D341Med (cell line): Measurements from ENCODE around the gene SHOX.
"Not testable (repeated sequence)": the region's sequence is repeated elsewhere in the genome, so short reads cannot be mapped to it uniquely, and the experiment has no call there.

Source experiments
- DNase-seq: peaks from one replicate; pipeline ENCODE4 v3.0.0; 2012; ENCODE audit warnings: low spot score

SHOX gene

DNA sequence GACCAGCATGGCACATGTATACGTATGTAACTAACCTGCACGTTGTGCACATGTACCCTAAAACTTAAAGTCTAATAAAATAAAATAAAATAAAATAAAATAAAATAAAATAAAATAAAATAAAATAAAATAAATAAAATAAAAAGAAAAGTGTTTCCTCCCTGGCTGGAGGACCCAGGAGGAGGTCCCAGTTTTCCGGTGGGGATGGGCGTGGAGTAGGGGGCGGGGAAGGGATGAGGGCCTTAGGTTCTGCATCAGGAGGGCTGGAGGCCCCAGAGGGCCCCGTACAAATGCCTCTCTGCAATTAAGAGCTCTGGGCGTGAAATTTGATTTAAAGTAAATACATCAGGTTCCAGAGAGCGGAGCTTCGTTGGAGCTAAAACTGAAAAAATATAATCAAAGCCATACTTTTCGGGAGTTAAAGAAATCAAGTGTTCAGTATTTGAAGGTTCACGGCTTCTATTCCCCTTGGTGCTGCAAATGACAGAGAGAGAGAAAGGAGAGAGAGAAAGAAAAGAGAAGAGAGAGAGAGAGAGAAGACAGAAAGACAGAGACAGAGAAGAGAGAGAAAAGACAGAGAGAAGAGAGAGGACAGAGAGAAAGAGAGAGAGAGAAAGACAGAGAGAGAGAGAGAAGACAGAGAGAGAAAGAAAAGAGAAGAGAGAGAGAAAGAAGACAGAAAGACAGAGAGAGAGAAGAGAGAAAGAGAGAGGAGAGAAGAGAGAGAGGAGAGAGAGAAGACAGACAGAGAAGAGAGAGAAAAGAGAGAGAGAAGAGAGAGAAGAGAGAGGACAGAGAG, 8.7 kb upstream of the SHOX start:
- no peak for DNase-seq

DNA sequence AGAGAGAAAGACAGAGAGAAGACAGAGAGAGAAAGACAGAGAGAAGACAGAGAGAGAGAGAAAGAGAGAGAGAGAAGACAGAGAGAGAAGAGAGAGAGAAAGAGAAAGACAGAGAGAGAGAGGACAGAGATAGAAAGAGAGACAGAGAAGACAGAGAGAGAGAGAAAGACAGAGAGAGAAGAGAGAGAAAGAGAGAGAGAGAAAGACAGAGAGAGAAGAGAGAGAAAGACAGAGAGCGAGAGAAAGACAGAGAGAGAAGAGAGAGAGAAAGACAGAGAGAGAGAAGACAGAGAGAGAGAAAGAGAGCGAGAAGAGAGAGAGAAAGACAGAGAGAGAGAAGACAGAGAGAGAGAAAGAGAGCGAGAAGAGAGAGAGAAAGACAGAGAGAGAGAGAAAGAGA, 7.8 kb upstream of the SHOX start:
- not testable (repeated sequence) for DNase-seq

DNA sequence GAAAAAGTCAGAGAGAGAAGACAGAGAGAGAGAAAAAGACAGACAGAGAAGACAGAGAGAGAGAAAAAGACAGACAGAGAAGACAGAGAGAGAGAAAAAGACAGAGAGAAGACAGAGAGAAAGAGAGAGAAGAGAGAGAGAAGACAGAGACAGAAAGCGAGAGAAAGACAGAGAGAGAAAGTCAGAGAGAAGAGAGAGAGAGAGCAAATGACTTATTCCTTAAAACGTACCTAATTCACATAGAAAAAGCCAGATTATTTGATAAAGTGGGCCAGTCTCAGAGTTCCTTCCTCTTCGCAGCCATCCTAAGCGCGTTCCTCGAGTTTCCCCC, 7.4 kb upstream of the SHOX start:
- no peak for DNase-seq

DNA sequence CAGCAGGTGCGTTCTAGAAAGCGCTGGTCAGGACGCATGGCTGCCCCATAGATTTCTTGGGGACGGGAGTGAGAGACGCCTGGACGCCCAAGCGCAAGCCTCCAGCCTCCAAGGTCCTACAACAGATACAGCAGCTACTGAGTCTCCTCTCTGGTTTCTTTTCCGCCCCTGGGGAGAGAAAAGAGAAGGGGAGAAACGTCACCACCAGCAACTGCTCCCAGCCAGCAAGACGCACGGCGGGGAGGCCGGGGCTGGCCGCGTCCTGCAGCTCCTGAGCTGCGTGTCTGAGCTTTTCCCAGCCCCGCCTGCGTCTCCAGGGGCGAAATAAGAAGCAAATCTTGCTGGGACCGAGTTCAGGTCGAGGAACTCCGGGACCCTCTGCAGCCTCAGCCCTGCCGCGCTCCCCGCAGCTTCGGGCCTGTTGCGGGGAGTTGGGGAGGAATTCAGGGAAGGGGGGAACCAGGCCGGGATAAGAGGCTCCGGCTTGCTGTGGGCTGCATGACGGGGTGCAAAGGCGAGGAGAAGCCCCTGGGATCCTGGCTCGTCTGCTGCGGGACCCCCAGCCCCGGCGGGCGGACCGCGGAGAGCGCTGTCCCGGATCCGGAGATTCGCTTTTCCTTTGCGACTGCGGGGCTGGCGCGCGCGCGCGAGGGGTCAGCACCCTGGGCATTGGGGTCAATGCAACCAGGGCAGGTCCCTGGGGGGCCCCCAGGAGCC, 6.8 kb upstream of the SHOX start:
- peak; percentile 55 for DNase-seq

DNA sequence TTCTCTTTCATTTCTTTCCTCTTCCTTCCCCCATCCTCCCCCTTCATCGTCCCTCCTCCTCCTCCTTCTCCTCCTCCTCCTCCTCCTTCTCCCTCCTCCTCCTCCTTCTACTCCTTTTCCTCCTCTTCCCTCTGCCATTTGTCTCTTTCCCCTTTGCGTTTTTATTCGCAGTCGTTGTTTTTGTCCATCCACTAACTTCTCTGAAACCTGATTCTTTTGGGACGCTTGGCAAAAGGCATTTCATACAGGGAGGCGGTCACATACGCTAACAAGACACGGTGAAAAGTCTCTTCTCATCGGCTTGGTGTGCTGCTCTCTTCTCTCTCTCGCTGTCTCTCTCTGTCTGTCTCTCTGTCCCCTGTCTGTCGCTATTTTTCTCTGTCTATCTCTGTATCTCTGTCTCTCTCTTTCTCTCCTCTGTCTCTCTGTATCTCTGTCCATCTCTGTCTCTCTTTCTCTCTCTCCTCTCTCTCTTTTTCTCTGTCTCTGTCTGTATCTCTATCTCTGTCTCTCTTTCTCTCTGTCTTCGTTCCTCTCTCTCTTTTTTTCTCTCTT, 5.4 kb upstream of the SHOX start:
- DNase-seq = no peak

- DNase-seq = not testable (repeated sequence)
Observed at GRCh38 chrX:626047-626446, 4.5 kb upstream of the SHOX start.

DNA sequence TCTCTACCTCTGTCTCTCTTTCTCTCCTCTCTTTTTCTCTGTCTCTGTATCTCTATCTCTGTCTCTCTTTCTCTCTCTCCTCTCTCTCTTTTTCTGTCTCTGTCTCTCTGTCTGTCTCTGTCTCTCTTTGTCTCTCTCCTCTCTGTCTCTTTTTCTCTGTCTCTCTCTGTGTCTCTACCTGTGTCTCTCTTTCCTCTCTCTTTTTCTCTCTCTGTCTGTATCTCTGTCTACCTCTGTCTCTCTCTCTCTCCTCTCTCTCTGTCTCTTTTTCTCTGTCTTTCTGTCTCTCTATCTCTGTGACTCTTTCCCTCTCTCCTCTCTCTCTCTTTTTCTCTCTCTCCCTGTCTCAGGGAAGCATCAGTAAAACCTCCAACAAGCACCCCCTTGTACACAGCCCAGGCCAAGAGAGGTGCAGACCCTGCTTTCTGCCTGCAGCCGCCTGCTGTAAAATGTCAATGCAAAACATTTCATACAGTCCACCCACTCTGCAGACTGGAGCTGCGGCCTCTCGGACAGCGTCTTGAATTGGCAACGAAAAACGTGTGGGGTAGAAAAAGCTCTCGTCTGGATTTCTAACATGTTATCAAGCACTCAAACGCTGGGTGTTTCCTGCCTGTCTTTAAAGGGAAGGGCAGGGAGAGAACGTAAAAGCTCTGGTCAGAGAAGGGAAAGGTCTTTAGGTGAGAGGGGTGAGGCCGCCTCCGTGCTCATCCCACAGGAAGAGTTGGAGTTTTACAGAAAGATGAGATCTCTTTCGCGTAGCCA, 3.7 kb upstream of the SHOX start:
- peak; percentile 46 for DNase-seq

DNA sequence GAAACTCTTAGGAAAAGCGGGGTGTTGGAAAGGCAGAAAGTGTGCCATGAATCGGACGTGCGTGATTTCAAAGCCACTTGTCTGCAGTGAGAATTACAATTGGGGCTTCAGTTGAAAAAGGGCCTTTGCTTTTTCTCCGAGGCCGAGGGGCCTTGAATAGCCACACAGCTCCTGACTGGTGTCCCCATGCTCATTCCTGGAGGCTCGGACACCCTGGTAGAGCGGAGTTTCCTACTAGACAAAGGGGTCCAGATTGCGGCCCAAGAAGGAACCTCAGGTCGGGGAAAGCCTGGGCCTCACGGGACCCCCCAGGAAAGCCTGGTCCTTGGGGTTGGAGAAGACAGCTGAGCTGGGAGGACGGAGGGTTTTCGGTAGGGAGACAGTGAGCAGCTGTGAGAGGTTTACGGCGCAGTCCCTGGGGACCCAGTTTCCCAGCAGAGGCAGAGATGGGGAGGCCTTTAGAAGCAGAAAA, 3.0 kb upstream of the SHOX start:
- DNase-seq = peak; percentile 38

- DNase-seq = no peak
Observed at GRCh38 chrX:627995-628394, 2.6 kb upstream of the SHOX start.

DNA sequence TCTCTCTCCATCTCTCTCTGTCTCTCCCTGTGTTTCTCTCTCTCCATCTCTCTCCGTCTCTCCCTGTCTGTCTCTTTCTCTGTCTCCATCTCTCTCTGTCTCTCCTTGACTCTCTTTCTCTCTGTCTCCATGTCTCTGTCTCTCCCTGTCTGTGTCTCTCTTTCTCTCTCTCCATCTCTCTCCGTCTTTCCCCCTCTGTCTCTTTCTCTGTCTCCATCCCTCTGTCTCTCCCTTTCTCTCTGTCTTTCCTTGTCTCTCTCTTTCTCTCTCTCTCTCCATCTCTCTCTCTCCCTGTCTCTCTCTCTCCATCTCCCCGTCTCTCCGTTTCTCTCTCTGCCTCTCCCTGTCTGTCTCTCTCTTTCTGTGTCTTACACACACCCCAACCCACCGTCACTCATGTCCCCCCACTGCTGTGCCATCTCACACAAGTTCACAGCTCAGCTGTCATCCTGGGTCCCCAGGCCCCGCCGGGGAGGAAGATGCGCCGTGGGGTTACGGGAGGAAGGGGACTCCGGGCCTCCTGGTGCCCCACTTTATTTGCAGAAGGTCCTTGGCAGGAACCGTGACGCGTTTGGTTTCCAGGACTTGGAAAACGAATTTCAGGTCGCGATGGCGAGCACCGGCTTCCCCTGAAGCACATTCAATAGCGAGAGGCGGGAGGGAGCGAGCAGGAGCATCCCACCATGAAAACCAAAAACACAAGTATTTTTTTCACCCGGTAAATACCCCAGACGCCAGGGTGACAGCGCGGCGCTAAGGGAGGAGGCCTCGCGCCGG, 1.2 kb upstream of the SHOX start:
- no peak for DNase-seq

DNA sequence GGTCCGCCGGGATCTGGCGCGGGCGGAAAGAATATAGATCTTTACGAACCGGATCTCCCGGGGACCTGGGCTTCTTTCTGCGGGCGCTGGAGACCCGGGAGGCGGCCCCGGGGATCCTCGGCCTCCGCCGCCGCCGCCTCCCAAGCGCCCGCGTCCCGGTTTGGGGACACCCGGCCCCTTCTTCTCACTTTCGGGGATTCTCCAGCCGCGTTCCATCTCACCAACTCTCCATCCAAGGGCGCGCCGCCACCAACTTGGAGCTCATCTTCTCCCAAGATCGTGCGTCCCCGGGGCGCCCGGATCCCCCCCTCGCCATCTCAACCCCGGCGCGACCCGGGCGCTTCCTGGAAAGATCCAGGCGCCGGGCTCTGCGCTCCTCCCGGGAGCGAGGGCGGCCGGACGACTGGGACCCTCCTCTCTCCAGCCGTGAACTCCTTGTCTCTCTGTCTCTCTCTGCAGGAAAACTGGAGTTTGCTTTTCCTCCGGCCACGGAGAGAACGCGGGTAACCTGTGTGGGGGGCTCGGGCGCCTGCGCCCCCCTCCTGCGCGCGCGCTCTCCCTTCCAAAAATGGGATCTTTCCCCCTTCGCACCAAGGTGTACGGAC, 482 bp upstream of the SHOX start:
- DNase-seq = no peak

DNA sequence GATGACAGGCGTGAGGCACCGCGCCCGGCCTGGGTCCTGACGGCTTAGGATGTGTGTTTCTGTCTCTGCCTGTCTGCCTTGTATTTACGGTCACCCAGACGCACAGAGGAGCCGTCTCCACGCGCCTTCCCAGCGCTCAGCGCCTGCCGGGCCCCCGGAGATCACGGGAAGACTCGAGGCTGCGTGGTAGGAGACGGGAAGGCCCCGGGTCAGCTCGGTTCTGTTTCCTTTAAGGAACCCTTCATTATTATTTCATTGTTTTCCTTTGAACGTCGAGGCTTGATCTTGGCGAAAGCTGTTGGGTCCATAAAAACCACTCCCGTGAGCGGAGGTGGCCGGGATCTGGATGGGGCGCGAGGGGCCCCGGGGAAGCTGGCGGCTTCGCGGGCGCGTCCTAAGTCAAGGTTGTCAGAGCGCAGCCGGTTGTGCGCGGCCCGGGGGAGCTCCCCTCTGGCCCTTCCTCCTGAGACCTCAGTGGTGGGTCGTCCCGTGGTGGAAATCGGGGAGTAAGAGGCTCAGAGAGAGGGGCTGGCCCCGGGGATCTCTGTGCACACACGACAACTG, 1.3 kb downstream of the SHOX start:
- no peak for DNase-seq

DNA sequence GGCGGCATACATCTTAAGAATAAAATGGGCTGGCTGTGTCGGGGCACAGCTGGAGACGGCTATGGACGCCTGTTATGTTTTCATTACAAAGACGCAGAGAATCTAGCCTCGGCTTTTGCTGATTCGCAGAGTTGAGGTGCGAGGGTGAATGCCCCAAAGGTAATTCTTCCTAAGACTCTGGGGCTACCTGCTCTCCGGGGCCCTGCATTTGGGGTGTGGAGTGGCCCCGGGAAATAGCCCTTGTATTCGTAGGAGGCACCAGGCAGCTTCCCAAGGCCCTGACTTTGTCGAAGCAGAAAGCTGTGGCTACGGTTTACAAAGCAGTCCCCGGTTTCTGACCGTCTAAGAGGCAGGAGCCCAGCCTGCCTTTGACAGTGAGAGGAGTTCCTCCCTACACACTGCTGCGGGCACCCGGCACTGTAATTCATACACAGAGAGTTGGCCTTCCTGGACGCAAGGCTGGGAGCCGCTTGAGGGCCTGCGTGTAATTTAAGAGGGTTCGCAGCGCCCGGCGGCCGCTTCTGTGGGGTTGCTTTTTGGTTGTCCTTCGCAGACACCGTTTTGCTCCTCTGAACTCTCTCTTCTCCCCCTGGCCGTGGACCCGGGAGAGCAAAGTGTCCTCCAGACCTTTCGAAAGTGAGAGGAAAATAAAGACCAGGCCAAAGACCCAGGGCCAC, 1.9 kb downstream of the SHOX start:
- DNase-seq = no peak

GRCh38 chrX:633043-633984, 2.7 kb downstream of the SHOX start:
- no peak for DNase-seq

DNA sequence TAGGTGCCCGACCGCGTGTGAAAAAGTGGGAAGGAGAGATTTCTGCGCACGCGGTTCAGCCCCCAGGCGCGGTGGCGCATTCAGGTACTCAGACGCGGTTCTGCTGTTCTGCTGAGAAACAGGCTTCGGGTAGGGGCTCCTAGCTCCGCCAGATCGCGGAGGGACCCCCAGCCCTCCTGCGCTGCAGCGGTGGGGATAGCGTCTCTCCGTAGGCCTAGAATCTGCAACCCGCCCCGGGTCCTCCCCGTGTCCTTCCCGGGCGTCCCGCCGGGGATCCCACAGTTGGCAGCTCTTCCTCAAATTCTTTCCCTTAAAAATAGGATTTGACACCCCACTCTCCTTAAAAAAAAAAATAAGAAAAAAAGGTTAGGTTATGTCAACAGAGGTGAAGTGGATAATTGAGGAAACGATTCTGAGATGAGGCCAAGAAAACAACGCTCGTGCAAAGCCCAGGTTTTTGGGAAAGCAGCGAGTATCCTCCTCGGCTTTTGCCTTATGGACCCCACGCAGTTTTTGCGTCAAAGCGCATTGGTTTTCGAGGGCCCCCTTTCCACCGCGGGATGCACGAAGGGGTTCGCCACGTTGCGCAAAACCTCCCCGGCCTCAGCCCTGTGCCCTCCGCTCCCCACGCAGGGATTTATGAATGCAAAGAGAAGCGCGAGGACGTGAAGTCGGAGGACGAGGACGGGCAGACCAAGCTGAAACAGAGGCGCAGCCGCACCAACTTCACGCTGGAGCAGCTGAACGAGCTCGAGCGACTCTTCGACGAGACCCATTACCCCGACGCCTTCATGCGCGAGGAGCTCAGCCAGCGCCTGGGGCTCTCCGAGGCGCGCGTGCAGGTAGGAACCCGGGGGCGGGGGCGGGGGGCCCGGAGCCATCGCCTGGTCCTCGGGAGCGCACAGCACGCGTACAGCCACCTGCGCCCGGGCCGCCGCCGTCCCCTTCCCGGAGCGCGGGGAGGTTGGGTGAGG, 3.7 kb downstream of the SHOX start:
- DNase-seq = peak; percentile 37

DNA sequence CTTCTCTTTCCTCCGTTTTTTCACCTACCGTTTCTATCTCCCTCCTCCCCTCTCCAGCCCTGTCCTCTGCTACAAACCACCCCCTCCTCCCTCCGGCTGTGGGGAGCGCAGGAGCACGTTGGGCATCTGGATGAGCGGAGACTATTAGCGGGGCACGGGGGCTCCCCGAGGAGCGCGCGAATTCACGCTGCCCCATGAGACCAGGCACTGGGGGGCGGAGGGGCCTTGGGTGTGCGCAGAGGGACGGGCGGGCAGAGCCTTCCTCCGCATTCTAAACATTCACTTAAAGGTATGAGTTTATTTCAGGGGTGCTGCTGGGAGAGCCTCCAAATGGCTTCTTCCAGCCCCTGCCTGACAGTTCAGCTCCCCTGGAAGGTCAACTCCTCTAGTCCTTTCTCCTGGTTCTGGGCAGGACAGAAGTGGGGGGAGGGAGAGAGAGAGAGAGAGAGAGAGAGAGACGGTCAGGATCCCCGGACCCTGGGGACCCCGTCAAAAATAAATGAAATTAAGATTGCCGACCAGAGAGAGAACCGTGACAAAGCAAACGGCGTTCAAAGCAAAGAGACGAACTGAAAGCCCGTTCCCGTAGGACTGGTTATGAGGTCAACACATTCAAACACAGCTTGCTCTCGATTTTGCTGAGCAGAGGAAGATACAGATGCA, 5.0 kb downstream of the SHOX start:
- DNase-seq = no peak

DNA sequence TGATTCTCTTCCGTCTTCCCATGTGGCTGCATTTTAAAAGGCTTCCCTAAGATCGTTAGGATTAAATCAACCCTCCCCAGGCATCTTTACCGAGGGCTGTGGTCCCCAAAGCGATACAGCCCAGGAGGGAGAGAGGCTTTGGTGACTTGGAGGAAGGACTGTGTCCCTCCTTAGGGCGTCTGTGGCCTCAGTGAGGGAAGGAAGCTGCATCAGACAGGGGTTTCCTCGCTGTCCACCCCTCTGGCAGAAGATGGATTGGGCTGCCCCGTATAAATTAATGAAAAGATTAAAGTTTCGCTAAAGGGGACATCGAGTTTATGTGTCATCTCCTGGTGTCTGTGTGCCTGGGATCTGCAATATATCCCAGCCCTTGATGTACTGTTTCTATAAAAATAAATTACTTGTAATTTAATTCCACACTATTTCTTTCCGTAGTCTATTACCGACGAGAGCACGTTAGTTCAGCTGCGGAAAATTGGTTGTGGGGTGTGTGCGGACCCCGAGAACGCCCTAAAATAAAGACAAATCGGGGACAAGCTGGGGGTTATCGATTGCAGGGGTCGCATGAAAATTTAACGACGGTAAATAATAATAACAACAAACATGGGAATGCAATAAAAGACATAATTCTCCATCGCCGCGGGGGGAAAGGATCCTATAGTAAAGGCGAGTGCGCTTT, 6.5 kb downstream of the SHOX start:
- no peak for DNase-seq
